ENCODE measurements around the gene AGER.
A peak's percentile ranks its signal among the peaks of the same experiment; 100 is the strongest.
"Not testable (repeated sequence)": the region's sequence is repeated elsewhere in the genome, so short reads cannot be mapped to it uniquely, and the experiment has no call there.

The AGER gene

GRCh38 chr6:32147401-32148132 lies 36.5 kb downstream of the AGER start:
- TF ChIP-seq POLR2A (IDR thresholded peaks at IDR 0.05; ENCODE audit: low read length) (no peak), GATA1 (IDR thresholded peaks at IDR 0.05; ENCODE audit: low read depth, low read length) (no peak)
- peak in 1 of 2 experiments; percentile 47 for DNase-seq

DNA sequence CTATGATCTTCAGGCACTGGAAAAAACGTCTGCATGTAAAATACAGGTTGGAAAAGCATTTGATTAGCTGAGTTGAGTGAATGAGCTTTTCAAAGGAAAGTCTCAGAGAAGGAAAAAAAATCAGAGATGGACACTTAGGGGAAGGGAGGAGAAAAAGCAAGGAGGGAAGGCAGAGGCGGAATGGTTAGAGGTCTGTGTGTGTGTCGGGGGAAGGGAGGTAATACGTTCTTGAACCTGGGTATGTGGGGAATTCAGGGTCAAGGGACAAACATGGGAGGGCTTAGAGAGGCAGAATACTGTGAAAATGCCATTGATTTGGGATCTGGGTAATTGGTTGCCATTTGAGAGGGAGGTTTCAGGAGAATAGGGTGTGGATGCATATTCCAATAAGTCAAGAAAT lies 37.4 kb downstream of the AGER start:
- DNase-seq, result no peak
- TF ChIP-seq POLR2A (IDR thresholded peaks at IDR 0.05; ENCODE audit: low read length), result no peak
- no peak for TF ChIP-seq GATA1 (IDR thresholded peaks at IDR 0.05; ENCODE audit: low read depth, low read length)

- no peak for DNase-seq
- no peak for TF ChIP-seq POLR2A (IDR thresholded peaks at IDR 0.05; ENCODE audit: low read length)
- no peak for TF ChIP-seq GATA1 (IDR thresholded peaks at IDR 0.05; ENCODE audit: low read depth, low read length)
Measured at GRCh38 chr6:32146287-32146686, 37.8 kb downstream of the AGER start.

DNA sequence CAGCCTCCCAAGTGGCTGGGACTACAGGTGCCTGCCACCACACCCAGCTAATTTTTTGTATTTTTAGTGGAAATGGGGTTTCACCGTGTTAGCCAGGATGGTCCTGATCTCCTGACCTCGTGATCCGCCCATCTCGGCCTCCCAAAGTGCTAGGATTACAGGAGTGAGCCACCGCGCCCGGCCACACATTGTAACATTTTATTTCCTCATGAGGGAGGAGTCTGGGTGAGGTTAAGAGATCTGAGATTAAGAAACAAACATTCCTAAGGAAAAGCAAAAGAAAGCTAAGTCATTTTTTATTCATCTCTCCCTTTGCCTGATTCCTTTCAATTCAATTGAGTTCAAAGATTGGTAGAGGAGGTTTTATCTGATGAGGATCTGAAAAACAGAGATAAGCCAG lies 39.8 kb downstream of the AGER start:
- not testable (repeated sequence) for DNase-seq

- TF ChIP-seq POLR2A (IDR thresholded peaks at IDR 0.05; ENCODE audit: low read length), result no peak
- TF ChIP-seq GATA1 (IDR thresholded peaks at IDR 0.05; ENCODE audit: low read depth, low read length), result no peak
- peak; percentile 63 to 91 for DNase-seq
Measured at GRCh38 chr6:32140420-32141046, 43.5 kb downstream of the AGER start.

DNA sequence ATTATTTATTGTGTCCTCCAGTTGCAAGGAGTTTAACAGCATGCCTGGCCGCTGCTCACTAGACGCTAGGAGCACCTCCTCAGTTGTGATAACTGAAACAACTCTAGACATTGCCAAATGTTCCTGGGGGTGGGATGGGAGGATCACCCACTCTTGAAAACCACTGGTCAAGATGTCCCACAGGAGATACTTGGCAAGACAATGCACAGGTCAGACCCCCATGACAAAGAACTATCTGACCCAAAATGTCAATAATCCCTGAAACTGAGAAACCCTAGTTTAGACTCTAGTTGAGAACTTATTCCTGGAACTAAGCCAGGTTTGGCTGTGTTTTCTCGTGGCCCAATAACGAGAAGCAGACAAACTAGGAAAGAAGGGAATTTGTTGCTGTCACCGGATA lies 44.5 kb downstream of the AGER start:
- DNase-seq, result no peak
- TF ChIP-seq POLR2A (IDR thresholded peaks at IDR 0.05; ENCODE audit: low read length), result no peak
- no peak for TF ChIP-seq GATA1 (IDR thresholded peaks at IDR 0.05; ENCODE audit: low read depth, low read length)

DNA sequence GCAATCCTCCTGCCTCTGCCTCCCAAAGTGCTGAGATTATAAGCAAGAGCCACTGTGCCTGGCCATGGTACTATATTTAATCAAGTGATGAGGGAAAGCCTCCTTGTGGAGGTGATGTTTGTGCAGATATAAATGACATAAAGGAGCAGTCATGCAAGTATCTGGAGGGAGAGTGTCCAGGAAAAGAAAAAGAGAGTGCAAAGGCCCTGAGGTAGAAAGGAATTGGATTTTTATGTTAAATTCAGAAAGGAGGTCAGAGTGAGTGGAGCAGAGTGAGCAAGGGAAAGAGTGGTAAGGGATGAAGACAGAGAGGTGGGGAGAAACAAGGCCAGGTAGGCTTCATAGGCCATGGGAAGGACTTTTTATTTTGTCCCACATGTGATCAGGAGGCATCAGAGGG lies 46.6 kb downstream of the AGER start:
- TF ChIP-seq POLR2A (IDR thresholded peaks at IDR 0.05; ENCODE audit: low read length) (no peak), GATA1 (IDR thresholded peaks at IDR 0.05; ENCODE audit: low read depth, low read length) (no peak)
- no peak for DNase-seq

GRCh38 chr6:32133786-32134185 lies 50.3 kb downstream of the AGER start:
- TF ChIP-seq GATA1 (IDR thresholded peaks at IDR 0.05; ENCODE audit: low read depth, low read length) (no peak), POLR2A (IDR thresholded peaks at IDR 0.05; ENCODE audit: low read length) (no peak)
- DNase-seq, result no peak

DNA sequence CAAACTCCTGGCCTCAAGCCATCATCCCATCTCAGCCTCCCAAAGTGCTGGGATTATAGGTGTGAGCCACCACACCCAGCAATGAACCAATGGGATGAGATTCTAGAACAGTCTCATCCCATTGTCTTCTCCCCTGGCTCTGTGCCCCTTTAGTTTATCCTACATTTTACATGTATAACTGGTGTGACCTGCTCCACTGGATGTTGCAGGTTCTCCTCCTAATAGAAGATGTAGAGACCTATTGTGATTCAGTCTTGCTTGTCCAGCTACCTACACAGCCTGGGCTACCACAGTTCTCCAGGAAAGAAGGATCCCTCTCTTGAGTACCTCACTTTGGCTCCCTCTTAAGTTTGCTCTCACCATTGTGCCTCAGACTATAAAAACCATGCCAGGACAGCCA lies 51.9 kb downstream of the AGER start:
- no peak for TF ChIP-seq GATA1 (IDR thresholded peaks at IDR 0.05; ENCODE audit: low read depth, low read length)
- TF ChIP-seq POLR2A (IDR thresholded peaks at IDR 0.05; ENCODE audit: low read length), result no peak
- no peak for DNase-seq

DNA sequence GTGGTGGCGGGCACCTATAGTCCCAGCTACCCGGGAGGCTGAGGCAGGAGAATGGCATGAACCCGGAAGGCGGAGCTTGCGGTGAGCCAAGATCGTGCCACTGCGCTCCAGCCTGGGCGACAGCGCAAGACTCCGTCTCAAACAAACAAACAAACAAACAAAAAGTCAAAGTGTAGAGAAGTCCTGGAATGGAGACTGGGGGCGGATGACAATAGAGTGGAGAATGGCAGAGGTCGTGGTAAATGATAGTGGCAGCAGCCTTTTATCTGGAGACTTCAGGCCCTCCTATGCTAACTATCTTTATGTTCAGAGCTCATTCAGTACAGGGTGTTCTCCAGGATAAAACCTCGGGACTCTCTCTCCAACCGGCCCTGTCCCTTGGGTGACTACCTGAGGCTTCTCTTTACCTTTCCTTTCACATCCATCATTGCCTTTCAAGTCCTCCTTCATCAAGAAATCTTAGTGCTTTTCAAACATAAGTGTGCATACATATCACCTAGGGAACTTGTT lies 52.6 kb downstream of the AGER start:
- peak; percentile 88 to 96 for DNase-seq
- TF ChIP-seq GATA1 (IDR thresholded peaks at IDR 0.05; ENCODE audit: low read depth, low read length), result peak; percentile 65
- TF ChIP-seq POLR2A (IDR thresholded peaks at IDR 0.05; ENCODE audit: low read length), result no peak

All from erythroblast (primary cell).